DND-41 (cell line): ENCODE data around the gene CSNK1G1.
"Not testable (repeated sequence)": the region's sequence is repeated elsewhere in the genome, so short reads cannot be mapped to it uniquely, and the experiment has no call there.

ENCODE experiments used
- CTCF ChIP-seq: IDR thresholded peaks from 2 replicates; pipeline ENCODE4 v1.5.1; 2012; ENCODE audit warnings: borderline replicate concordance, low read length, moderate library complexity, mild to moderate bottlenecking; ENCODE audit not compliant: poor library complexity, severe bottlenecking; ENCODE audit errors: extremely low read depth
- EZH2 ChIP-seq: IDR thresholded peaks from 3 replicates; pipeline ENCODE4 v1.6.1; 2012; ENCODE audit warnings: borderline replicate concordance, low read depth, mild to moderate bottlenecking, moderate library complexity, low read length, inconsistent platforms; ENCODE audit not compliant: severe bottlenecking

- not testable (repeated sequence) for TF ChIP-seq CTCF, EZH2
These were observed 29.0 kb downstream of the CSNK1G1 start for GRCh38 chr15:64326975-64327374.
